IMR-90 (cell line): ENCODE data around the gene CDH22. TPM values are rescaled to one million over a fixed set of nuclear protein-coding genes. Genes with fewer than 3 reads are reported as not detected.

ENCODE experiments used
- ATAC-seq: fragments of 200-7000 bp; cut with Tn5 transposase; 2 replicates; pipeline ENCODE4 v1.9.1; 2020; ENCODE audit warnings: low read depth, mild to moderate bottlenecking, moderate library complexity
- BruUV-seq: library from RNA; stranded (reverse); fragments of 400-500 nt; replicated peaks from 2 replicates; lab custom pipeline; 2021; lab: Mats Ljungman, UMichigan
- CTCF ChIA-PET: fragments of 300-600 bp; formaldehyde crosslinking; extraction: SDS; loops from one replicate; lab custom pipeline; 2021; ENCODE audit warnings: antibody characterized with exemption; lab: Yijun Ruan, JAX
- POLR2A ChIA-PET: fragments of 300-600 bp; sonication (Branson Sonifier 250); formaldehyde crosslinking; loops from one replicate; lab custom pipeline; 2022; ENCODE audit warnings: antibody characterized with exemption; ENCODE audit not compliant: unreplicated experiment; lab: Charles Lee
- DNase-seq: peaks from one replicate; pipeline ENCODE4 v3.0.0; 2013
- H2AFZ ChIP-seq: replicated peaks from 2 replicates; pipeline ENCODE3; 2013; ENCODE audit warnings: low read length, mild to moderate bottlenecking; ENCODE audit not compliant: poor library complexity
- H2AK5ac ChIP-seq: 2 replicates; pipeline ENCODE4 v1.6.1; 2013; ENCODE audit warnings: low read depth, low read length, inconsistent platforms
- H2AK9ac ChIP-seq: replicated peaks from 2 replicates; pipeline ENCODE3; 2013; ENCODE audit warnings: mild to moderate bottlenecking, low read depth, low read length, moderate library complexity; ENCODE audit not compliant: poor library complexity
- H2BK120ac ChIP-seq: 2 replicates; pipeline ENCODE4 v1.6.1; 2013; ENCODE audit warnings: low read depth, low read length, inconsistent platforms
- H2BK15ac ChIP-seq: 3 replicates; pipeline ENCODE4 v1.6.1; 2013; ENCODE audit warnings: low read depth, low read length, inconsistent platforms
- H2BK20ac ChIP-seq: 2 replicates; pipeline ENCODE4 v1.6.1; 2013; ENCODE audit warnings: low read depth, mild to moderate bottlenecking, inconsistent platforms, low read length, moderate library complexity
- H2BK5ac ChIP-seq: 2 replicates; pipeline ENCODE4 v1.6.1; 2013; ENCODE audit warnings: mild to moderate bottlenecking, low read depth, low read length, inconsistent platforms; ENCODE audit not compliant: poor library complexity, severe bottlenecking
- H3K14ac ChIP-seq: replicated peaks from 2 replicates; pipeline ENCODE4 v1.6.1; 2013; ENCODE audit warnings: low read depth, low read length, inconsistent platforms
- H3K18ac ChIP-seq: 2 replicates; pipeline ENCODE4 v1.6.1; 2013; ENCODE audit warnings: low read depth, low read length, control low read depth
- H3K23ac ChIP-seq: 2 replicates; pipeline ENCODE4 v1.6.1; 2013; ENCODE audit warnings: low read depth, low read length, inconsistent platforms
- H3K27ac ChIP-seq: 2 replicates; pipeline ENCODE4 v1.5.1; 2013; ENCODE audit warnings: mild to moderate bottlenecking, control low read depth, low read length; ENCODE audit not compliant: insufficient read depth
- H3K27me3 ChIP-seq: 2 replicates; pipeline ENCODE4 v1.6.1; 2013; ENCODE audit warnings: low read length; ENCODE audit not compliant: control insufficient read depth, insufficient read depth
- H3K36me3 ChIP-seq: 2 replicates; pipeline ENCODE4 v1.6.1; 2013; ENCODE audit warnings: low read length, mixed read lengths; ENCODE audit not compliant: control insufficient read depth, insufficient read depth
- H3K4ac ChIP-seq: 2 replicates; pipeline ENCODE4 v1.6.1; 2013; ENCODE audit warnings: low read depth, low read length, inconsistent platforms
- H3K4me1 ChIP-seq: 2 replicates; pipeline ENCODE4 v1.6.1; 2013; ENCODE audit warnings: low read length, mixed read lengths; ENCODE audit not compliant: control insufficient read depth, insufficient read depth
- H3K4me2 ChIP-seq: 2 replicates; pipeline ENCODE4 v1.6.1; 2013; ENCODE audit warnings: low read depth, mild to moderate bottlenecking, control low read depth, low read length, moderate library complexity
- H3K4me3 ChIP-seq: 2 replicates; pipeline ENCODE4 v1.5.1; 2013; ENCODE audit warnings: low read depth, mild to moderate bottlenecking, control low read depth, low read length, moderate library complexity; ENCODE audit not compliant: insufficient read depth
- H3K56ac ChIP-seq: 2 replicates; pipeline ENCODE4 v1.6.1; 2013; ENCODE audit warnings: low read length, inconsistent platforms; ENCODE audit not compliant: insufficient read depth; ENCODE audit errors: extremely low read depth
- H3K79me1 ChIP-seq, 2 experiments: 2 replicates each; pipeline ENCODE4 v1.6.1; 2013; ENCODE audit warnings: low read length in 2 of 2, inconsistent platforms in 1 of 2, low read depth in 1 of 2
- H3K9ac ChIP-seq: 2 replicates; pipeline ENCODE4 v1.6.1; 2013; ENCODE audit warnings: low read depth, low read length, control low read depth
- H3K9me1 ChIP-seq: 2 replicates; pipeline ENCODE4 v1.6.1; 2013; ENCODE audit warnings: low read length, inconsistent platforms; ENCODE audit not compliant: insufficient read depth
- H3K9me3 ChIP-seq: 2 replicates; pipeline ENCODE4 v1.6.1; 2013; ENCODE audit warnings: low read length; ENCODE audit not compliant: control insufficient read depth, insufficient read depth
- H4K20me1 ChIP-seq: 2 replicates; pipeline ENCODE4 v1.6.1; 2013; ENCODE audit warnings: low read length, inconsistent platforms; ENCODE audit not compliant: insufficient read depth
- H4K5ac ChIP-seq: 2 replicates; pipeline ENCODE4 v1.6.1; 2013; ENCODE audit warnings: mild to moderate bottlenecking, low read depth, low read length, control low read depth
- H4K8ac ChIP-seq, 2 experiments: 2 replicates each; pipeline ENCODE4 v1.6.1; 2013; ENCODE audit warnings: low read depth in 2 of 2, low read length in 2 of 2, control low read depth in 1 of 2, inconsistent platforms in 1 of 2
- H4K91ac ChIP-seq: 2 replicates; pipeline ENCODE4 v1.6.1; 2013; ENCODE audit warnings: low read depth, low read length, inconsistent platforms; ENCODE audit not compliant: insufficient read depth
- BHLHE40 ChIP-seq: fragments of 150-350 bp; IDR thresholded peaks from 2 replicates; pipeline ENCODE4 v1.6.1; 2016; ENCODE audit warnings: mild to moderate bottlenecking, low read depth, low read length
- CEBPB ChIP-seq: IDR thresholded peaks from 2 replicates; pipeline ENCODE4 v1.6.1; 2012; ENCODE audit warnings: low read depth, low read length, improper control_type of control experiment
- CTCF ChIP-seq: conservative IDR thresholded peaks from 2 replicates; pipeline ENCODE4 v1.5.1; 2012; ENCODE audit warnings: mild to moderate bottlenecking, low read depth, low read length, improper control_type of control experiment
- ELK1 ChIP-seq: fragments of 150-350 bp; IDR thresholded peaks from 2 replicates; pipeline ENCODE4 v1.6.1; 2016; ENCODE audit warnings: low read depth, mild to moderate bottlenecking, low read length, moderate library complexity, borderline replicate concordance
- FOS ChIP-seq: fragments of 150-350 bp; IDR thresholded peaks from 2 replicates; pipeline ENCODE4 v1.6.1; 2016; ENCODE audit warnings: low read depth, low read length
- MAFK ChIP-seq: IDR thresholded peaks from 2 replicates; pipeline ENCODE4 v1.6.1; 2012; ENCODE audit warnings: low read depth, low read length, improper control_type of control experiment
- MAZ ChIP-seq: IDR thresholded peaks from 2 replicates; pipeline ENCODE4 v1.6.1; 2012; ENCODE audit warnings: low read depth, mild to moderate bottlenecking, low read length, improper control_type of control experiment, moderate library complexity, borderline replicate concordance
- MXI1 ChIP-seq: IDR thresholded peaks from 2 replicates; pipeline ENCODE4 v1.6.1; 2012; ENCODE audit warnings: low read depth, mild to moderate bottlenecking, low read length, moderate library complexity, borderline replicate concordance
- NFE2L2 ChIP-seq: fragments of 150-350 bp; IDR thresholded peaks from 2 replicates; pipeline ENCODE4 v1.6.1; 2016; ENCODE audit warnings: low read depth, mild to moderate bottlenecking, low read length
- RFX5 ChIP-seq: IDR thresholded peaks from 2 replicates; pipeline ENCODE4 v1.8.0; 2012; ENCODE audit warnings: low read depth, mild to moderate bottlenecking, low read length, moderate library complexity
- SMC3 ChIP-seq: fragments of 150-350 bp; IDR thresholded peaks from 2 replicates; pipeline ENCODE4 v1.6.1; 2016; ENCODE audit warnings: low read depth, mild to moderate bottlenecking, antibody characterized with exemption, low read length, moderate library complexity
- USF2 ChIP-seq: fragments of 150-350 bp; IDR thresholded peaks from 2 replicates; pipeline ENCODE4 v1.6.1; 2017; ENCODE audit warnings: mild to moderate bottlenecking, antibody characterized with exemption, low read length, low read depth
- WGBS, 2 experiments: methylation state at CpG; one replicate each; pipeline versions ENCODE4 v1.1.5 to v1.1.7; 2013; ENCODE audit warnings: missing lambda C conversion rate in 2 of 2; ENCODE audit not compliant: insufficient read length in 1 of 2; ENCODE audit errors: extremely low coverage in 2 of 2; 5-methylcytosine and 5-hydroxymethylcytosine counted together
- dilution Hi-C: fragments of 300-500 bp; cut with HindIII; formaldehyde crosslinking; loops from one replicate; pipeline ENCODE4 v1.14.3; 2018; ENCODE audit warnings: low sequenced_read_pairs; ENCODE audit not compliant: unreplicated experiment
- in situ Hi-C: fragments of 300-500 bp; cut with MboI; formaldehyde crosslinking; loops from 3 replicates; pipeline ENCODE4 v1.14.3; 2019; ENCODE audit warnings: low sequenced_read_pairs, inconsistent platforms, mixed read lengths
- intact Hi-C: fragments of 100-400 bp; cut with micrococcal nuclease; formaldehyde crosslinking; loops from 2 replicates; pipeline ENCODE4 v1.10.0; 2022
- polyA plus RNA-seq, 3 experiments: library from polyadenylated mRNA; depleted of rRNA; stranded (reverse); fragments of >200 nt; gene quantifications; 2 replicates each; pipeline ENCODE4 v1.2.3, GENCODE V29; 2012; ENCODE audit warnings: low replicate concordance in 1 of 3
- total RNA-seq: library from RNA; depleted of rRNA; stranded (reverse); fragments of >200 nt; gene quantifications from 2 replicates; pipeline ENCODE4 v1.2.3, GENCODE V29; 2012

CDH22 gene
- total and polyA plus RNA-seq, 2 of the 4 experiments (the other 2 are of a cell fraction): not detected

- Histone ChIP-seq H3K18ac (no peak overlapping the region), H3K79me1 (no peaks in the 10 kb centered on the region), H3K27ac (no peak overlapping the region), H3K9ac (no peak overlapping the region), H3K4me2 (no peak overlapping the region), H2BK120ac (no peak overlapping the region), H3K4ac (no peak overlapping the region), H3K4me3 (no peak overlapping the region), H3K9me3 (no peaks in the 10 kb centered on the region), H2AFZ (peak overlapping the region; percentile 23), H3K9me1 (no peaks in the 10 kb centered on the region), H4K8ac (no peak overlapping the region), H2BK5ac (no peak overlapping the region), H4K91ac (no peak overlapping the region), H3K56ac (no peak overlapping the region), H4K5ac (no peak overlapping the region), H4K20me1 (no peaks in the 10 kb centered on the region; the same call in 1 of the 2 replicates), H2BK20ac (no peak overlapping the region), H2BK15ac (no peak overlapping the region), H3K36me3 (no peaks in the 10 kb centered on the region), H3K23ac (no peak overlapping the region), H3K27me3 (peaks cover 16% of the 10 kb centered on the region), H3K4me1 (no peaks in the 10 kb centered on the region), H3K14ac (no peak overlapping the region), H2AK5ac (no peak overlapping the region), H2AK9ac (peak overlapping the region; percentile 37)
- ATAC-seq (no peak), DNase-seq (no peak)
- BruUV-seq: no TSS peak
- WGBS, 2 experiments: 3% methylated on average over 14 of the region's 19 CpGs; no CpG with 5 or more reads in 1 of the 2 experiments
- no peak for TF ChIP-seq CEBPB
- no peak for TF ChIP-seq MXI1
- no peak for TF ChIP-seq CTCF
- no peak for TF ChIP-seq NFE2L2
- no peak for TF ChIP-seq MAZ
- no peak for TF ChIP-seq MAFK
- TF ChIP-seq FOS: no peak
- TF ChIP-seq BHLHE40: no peak
- TF ChIP-seq USF2: no peak
- no peak for TF ChIP-seq ELK1
- TF ChIP-seq SMC3: no peak
- TF ChIP-seq RFX5: no peak
- dilution Hi-C loops: no loop called here
- CTCF ChIA-PET: interaction anchor here (0.5 kb wide), 1 partner anchor 314 kb away, joined by 3 read pairs; no protein-coding TSS in a partner anchor
- in situ Hi-C loops: no loop called here
- intact Hi-C loops: no loop called here
- POLR2A ChIA-PET: no interaction called here
Observed at GRCh38 chr20:46268131-46268614, 40.1 kb downstream of the CDH22 start.
